Bronchial epithelial cell (primary cell): ENCODE data around the gene ZNF419. TPM values are rescaled to one million over a fixed set of nuclear protein-coding genes. Genes with fewer than 3 reads are reported as not detected.
"Not testable (repeated sequence)": the region's sequence is repeated elsewhere in the genome, so short reads cannot be mapped to it uniquely, and the experiment has no call there.

Source experiments
- DNase-seq: peaks from one replicate; pipeline ENCODE4 v3.0.0-alpha.2; 2010; ENCODE audit warnings: low read depth
- FAIRE-seq: peaks from 2 replicates; lab custom pipeline; 2011; peaks lifted over from hg19 to GRCh38; lab: Jason Lieb, UNC
- H3K27me3 ChIP-seq: 2 replicates; pipeline ENCODE4 v1.5.1; 2011; ENCODE audit warnings: low read length; ENCODE audit not compliant: control insufficient read depth, insufficient read depth
- H3K36me3 ChIP-seq: 2 replicates; pipeline ENCODE4 v1.5.1; 2011; ENCODE audit warnings: low read length; ENCODE audit not compliant: control insufficient read depth, insufficient read depth
- H3K4me3 ChIP-seq: 2 replicates; pipeline ENCODE4 v1.5.1; 2011; ENCODE audit warnings: mild to moderate bottlenecking, low read depth, low read length, control low read depth
- total RNA-seq: library from RNA; depleted of rRNA; stranded (reverse); fragments of >200 nt; gene quantifications from 2 replicates; pipeline ENCODE4 v1.2.1, GENCODE V29; 2014
- TF ChIP-seq, protein P1 (sequence below): IDR thresholded peaks from 2 replicates; pipeline ENCODE4 v1.5.1; 2011; ENCODE audit warnings: mild to moderate bottlenecking, moderate library complexity, low read length, control low read depth, inconsistent platforms; ENCODE audit not compliant: insufficient read depth, severe bottlenecking

ZNF419 gene
- total RNA-seq, 1 donor from 2014 or later = 17.6 TPM

- no peak overlapping the region for H3K4me3 ChIP-seq
- DNase-seq (no peak), FAIRE-seq (no peak)
- TF ChIP-seq, protein P1, sequence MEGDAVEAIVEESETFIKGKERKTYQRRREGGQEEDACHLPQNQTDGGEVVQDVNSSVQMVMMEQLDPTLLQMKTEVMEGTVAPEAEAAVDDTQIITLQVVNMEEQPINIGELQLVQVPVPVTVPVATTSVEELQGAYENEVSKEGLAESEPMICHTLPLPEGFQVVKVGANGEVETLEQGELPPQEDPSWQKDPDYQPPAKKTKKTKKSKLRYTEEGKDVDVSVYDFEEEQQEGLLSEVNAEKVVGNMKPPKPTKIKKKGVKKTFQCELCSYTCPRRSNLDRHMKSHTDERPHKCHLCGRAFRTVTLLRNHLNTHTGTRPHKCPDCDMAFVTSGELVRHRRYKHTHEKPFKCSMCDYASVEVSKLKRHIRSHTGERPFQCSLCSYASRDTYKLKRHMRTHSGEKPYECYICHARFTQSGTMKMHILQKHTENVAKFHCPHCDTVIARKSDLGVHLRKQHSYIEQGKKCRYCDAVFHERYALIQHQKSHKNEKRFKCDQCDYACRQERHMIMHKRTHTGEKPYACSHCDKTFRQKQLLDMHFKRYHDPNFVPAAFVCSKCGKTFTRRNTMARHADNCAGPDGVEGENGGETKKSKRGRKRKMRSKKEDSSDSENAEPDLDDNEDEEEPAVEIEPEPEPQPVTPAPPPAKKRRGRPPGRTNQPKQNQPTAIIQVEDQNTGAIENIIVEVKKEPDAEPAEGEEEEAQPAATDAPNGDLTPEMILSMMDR = no peak
- no peaks in the 10 kb centered on the region for H3K27me3 ChIP-seq
- no peaks in the 10 kb centered on the region for H3K36me3 ChIP-seq
These were observed 35.2 kb upstream of the ZNF419 start for GRCh38 chr19:57452307-57452706.

GRCh38 chr19:57465680-57466381, 21.7 kb upstream of the ZNF419 start:
- FAIRE-seq (no peak), DNase-seq (peak; percentile 45)
- no peaks in the 10 kb centered on the region for H3K27me3 ChIP-seq
- TF ChIP-seq, protein P1 = peak; percentile 37
- H3K36me3 ChIP-seq = no peaks in the 10 kb centered on the region
- no peak overlapping the region for H3K4me3 ChIP-seq

- Histone ChIP-seq H3K4me3 (no peak overlapping the region), H3K27me3 (no peaks in the 10 kb centered on the region), H3K36me3 (no peaks in the 10 kb centered on the region)
- DNase-seq (no peak), FAIRE-seq (no peak)
- TF ChIP-seq, protein P1 = no peak
These were observed 21.1 kb upstream of the ZNF419 start for GRCh38 chr19:57466489-57466888.

GRCh38 chr19:57473646-57474045, 13.9 kb upstream of the ZNF419 start:
- no peak overlapping the region for H3K4me3 ChIP-seq
- TF ChIP-seq, protein P1 = no peak
- no peaks in the 10 kb centered on the region for H3K27me3 ChIP-seq
- peaks cover 23% of the 10 kb centered on the region for H3K36me3 ChIP-seq
- FAIRE-seq = no peak
- no peak for DNase-seq

DNA sequence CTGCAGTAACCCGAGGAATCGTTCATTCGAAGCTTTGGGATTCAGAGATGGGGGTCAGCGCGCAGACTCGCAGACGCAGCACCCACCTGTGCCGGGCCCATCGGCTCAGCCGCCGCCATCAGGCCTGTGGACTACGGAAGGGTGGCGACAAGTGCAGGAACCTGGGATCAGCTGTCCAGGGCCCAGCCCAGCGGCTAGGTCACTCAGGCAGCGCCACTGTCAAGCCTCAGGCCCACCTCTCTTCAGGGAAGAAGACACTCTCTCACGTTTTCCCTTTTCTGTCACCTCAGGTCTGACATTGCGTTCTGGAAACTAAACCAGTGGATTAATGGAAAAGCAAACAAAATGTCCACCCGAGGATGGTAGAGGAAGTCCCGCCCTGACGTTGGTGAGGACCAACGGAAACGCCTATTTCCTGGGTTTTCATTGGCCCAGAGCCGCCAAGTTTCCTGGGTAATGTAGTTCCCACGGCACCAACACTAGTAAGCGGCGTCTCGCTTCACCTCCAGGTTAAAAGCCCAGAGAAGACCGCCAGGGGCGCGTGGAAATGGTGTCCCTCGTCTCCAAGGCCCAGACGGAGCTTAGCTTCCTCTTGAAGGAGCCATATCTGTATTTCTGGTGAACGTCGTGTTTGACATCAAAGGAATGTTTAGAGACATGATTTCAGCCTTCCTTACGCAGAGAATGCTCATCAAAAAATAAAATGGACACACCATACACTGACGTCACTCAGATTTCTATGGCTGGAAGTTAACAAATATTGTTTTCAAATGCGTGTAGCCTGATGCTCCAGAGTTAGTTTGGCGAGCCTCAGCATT, 10.2 kb upstream of the ZNF419 start, which contains the start of gene ZNF772:
ZNF772 (minus strand) TSS at position 376 of the 818 bp plus-strand sequence; CDS start at position 119, 257 bp downstream.
- FAIRE-seq = peak; percentile 98
- Histone ChIP-seq H3K4me3 (peak within 1 kb of the TSS; percentile 66), H3K27me3 (no peaks in the 10 kb centered on the region), H3K36me3 (peaks cover 23% of the 10 kb centered on the region)
- TF ChIP-seq, protein P1 = peak; percentile 78
- DNase-seq = peak; percentile 94

DNA sequence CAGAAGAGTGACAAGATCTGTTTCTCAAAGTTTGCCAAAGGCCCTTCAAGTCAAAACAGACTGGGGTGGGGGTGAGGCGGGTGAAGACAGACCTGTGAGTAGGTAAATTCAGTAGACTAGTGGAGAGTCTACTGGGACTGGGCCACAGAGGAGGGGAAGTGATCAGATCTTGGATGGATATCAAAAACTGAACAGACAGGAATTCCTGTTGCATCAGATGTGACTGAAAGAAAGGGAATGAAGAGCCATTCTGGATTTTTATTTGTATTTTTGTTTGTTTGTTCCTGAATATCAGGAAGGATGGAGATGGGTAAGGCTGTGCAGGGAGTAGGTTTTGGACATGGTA, 722 bp downstream of the ZNF419 start:
- not testable (repeated sequence) for DNase-seq, H3K27me3 ChIP-seq, FAIRE-seq
- H3K36me3 ChIP-seq = peaks cover 18% of the 10 kb centered on the region
- peak overlapping the region; percentile 31 for H3K4me3 ChIP-seq

DNA sequence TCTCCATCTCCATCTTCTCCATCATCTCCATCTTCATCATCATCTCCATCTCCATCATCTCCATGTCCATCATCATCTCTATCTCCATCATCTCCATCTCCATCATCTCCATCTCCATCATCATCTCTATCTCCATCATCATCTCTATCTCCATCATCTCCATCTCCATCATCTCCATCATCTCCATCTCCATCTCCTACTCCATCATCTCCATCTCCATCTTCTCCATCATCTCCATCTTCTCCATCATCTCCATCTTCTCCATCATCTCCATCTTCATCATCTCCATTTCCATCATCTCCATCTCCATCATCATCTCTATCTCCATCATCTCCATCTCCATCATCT, 11.8 kb downstream of the ZNF419 start:
- H3K4me3 ChIP-seq, FAIRE-seq, H3K27me3 ChIP-seq, DNase-seq: not testable (repeated sequence)
- peaks cover 13% of the 10 kb centered on the region for H3K36me3 ChIP-seq

GRCh38 chr19:57499680-57500395, 12.3 kb downstream of the ZNF419 start, which contains the start of gene ZNF773:
ZNF773 (plus strand) TSS chr19:57499938; CDS start chr19:57500081, 143 bp downstream.
- H3K36me3 ChIP-seq = peaks cover 14% of the 10 kb centered on the region
- not testable (repeated sequence) for H3K27me3 ChIP-seq
- peak within 1 kb of the TSS; percentile 74 for H3K4me3 ChIP-seq
- peak; percentile 88 for DNase-seq
- FAIRE-seq = peak; percentile 66
